ENCODE measurements around the gene VDR.
A peak's percentile ranks its signal among the peaks of the same experiment; 100 is the strongest.

Gene VDR

GRCh38 chr12:47946413-47947323 lies 41.9 kb upstream of the VDR start:
- H3K27ac ChIP-seq, result no peak overlapping the region
- POLR2A ChIA-PET (ENCODE audit: low non-redundant PET), result interaction anchor here (1.0 kb wide), 1 partner anchor 43 kb away, joined by 4 read pairs; no protein-coding TSS in a partner anchor
- DNase-seq (ENCODE audit: low spot score), result peak; percentile 57
- TF ChIP-seq, protein P1, sequence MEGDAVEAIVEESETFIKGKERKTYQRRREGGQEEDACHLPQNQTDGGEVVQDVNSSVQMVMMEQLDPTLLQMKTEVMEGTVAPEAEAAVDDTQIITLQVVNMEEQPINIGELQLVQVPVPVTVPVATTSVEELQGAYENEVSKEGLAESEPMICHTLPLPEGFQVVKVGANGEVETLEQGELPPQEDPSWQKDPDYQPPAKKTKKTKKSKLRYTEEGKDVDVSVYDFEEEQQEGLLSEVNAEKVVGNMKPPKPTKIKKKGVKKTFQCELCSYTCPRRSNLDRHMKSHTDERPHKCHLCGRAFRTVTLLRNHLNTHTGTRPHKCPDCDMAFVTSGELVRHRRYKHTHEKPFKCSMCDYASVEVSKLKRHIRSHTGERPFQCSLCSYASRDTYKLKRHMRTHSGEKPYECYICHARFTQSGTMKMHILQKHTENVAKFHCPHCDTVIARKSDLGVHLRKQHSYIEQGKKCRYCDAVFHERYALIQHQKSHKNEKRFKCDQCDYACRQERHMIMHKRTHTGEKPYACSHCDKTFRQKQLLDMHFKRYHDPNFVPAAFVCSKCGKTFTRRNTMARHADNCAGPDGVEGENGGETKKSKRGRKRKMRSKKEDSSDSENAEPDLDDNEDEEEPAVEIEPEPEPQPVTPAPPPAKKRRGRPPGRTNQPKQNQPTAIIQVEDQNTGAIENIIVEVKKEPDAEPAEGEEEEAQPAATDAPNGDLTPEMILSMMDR (conservative IDR thresholded peaks at IDR 0.05; ENCODE audit: low read depth), result no peak
- CTCF ChIA-PET, result interaction anchor here (0.6 to 1.2 kb wide), 2 partner anchors 40 to 114 kb away, joined by 4 read pairs; no protein-coding TSS in a partner anchor

GRCh38 chr12:47945341-47945728 lies 40.5 kb upstream of the VDR start:
- POLR2A ChIA-PET (ENCODE audit: low non-redundant PET), result no interaction called here
- CTCF ChIA-PET, result no interaction called here
- TF ChIP-seq, protein P1 (conservative IDR thresholded peaks at IDR 0.05; ENCODE audit: low read depth), result no peak
- H3K27ac ChIP-seq, result no peak overlapping the region
- DNase-seq (ENCODE audit: low spot score), result no peak

- TF ChIP-seq, protein P1 (conservative IDR thresholded peaks at IDR 0.05; ENCODE audit: low read depth), result no peak
- ChIA-PET CTCF (no interaction called here), POLR2A (ENCODE audit: low non-redundant PET) (no interaction called here)
- no peak for DNase-seq (ENCODE audit: low spot score)
- H3K27ac ChIP-seq, result no peak overlapping the region
These were observed 40.0 kb upstream of the VDR start for GRCh38 chr12:47944685-47945340.

GRCh38 chr12:47943623-47944340 lies 39.0 kb upstream of the VDR start:
- POLR2A ChIA-PET (ENCODE audit: low non-redundant PET), result interaction anchor here (0.6 kb wide), 1 partner anchor 213 kb away, joined by 5 read pairs; no protein-coding TSS in a partner anchor
- CTCF ChIA-PET, result interaction anchor here (1.0 kb wide), 1 partner anchor 19 kb away, joined by 3 read pairs; the partner anchor contains the start of gene TMEM106C
- no peak overlapping the region for H3K27ac ChIP-seq
- TF ChIP-seq, protein P1 (conservative IDR thresholded peaks at IDR 0.05; ENCODE audit: low read depth), result no peak
- DNase-seq (ENCODE audit: low spot score), result no peak

GRCh38 chr12:47942614-47943225 lies 37.9 kb upstream of the VDR start:
- TF ChIP-seq, protein P1 (conservative IDR thresholded peaks at IDR 0.05; ENCODE audit: low read depth), result no peak
- DNase-seq (ENCODE audit: low spot score), result no peak
- H3K27ac ChIP-seq, result no peak overlapping the region
- ChIA-PET POLR2A (ENCODE audit: low non-redundant PET) (no interaction called here), CTCF (interaction anchor here (1.0 kb wide), 1 partner anchor 20 kb away, joined by 3 read pairs; the partner anchor contains the start of gene TMEM106C)
